HG02610 (cell line): Measurements from ENCODE around the gene BRINP3.

Experiments used
- ATAC-seq: cut with Tn5 transposase; IDR thresholded peaks from one replicate; pipeline ENCODE4 v1.9.1; 2021; ENCODE audit warnings: mild to moderate bottlenecking, moderate library complexity; ENCODE audit not compliant: unreplicated experiment

The BRINP3 gene

DNA sequence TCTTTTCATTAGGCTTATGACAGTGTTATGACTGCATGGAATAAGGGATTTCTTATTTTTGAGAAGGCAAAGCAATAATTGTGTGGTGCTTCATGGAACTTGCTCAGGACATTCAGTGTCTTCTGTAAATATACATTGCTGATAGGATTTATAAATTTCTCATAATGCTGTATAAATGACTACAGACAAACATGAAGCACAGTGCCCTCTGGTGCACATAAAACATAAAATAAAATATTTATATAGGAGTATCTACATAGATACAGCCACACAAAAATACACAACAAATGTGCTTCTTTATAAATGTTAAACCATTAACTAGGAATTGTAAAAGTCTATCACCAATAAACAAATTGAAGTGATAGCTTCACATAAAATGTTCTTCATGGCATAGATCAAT is 24.1 kb downstream of the BRINP3 start:
- no peak for ATAC-seq

DNA sequence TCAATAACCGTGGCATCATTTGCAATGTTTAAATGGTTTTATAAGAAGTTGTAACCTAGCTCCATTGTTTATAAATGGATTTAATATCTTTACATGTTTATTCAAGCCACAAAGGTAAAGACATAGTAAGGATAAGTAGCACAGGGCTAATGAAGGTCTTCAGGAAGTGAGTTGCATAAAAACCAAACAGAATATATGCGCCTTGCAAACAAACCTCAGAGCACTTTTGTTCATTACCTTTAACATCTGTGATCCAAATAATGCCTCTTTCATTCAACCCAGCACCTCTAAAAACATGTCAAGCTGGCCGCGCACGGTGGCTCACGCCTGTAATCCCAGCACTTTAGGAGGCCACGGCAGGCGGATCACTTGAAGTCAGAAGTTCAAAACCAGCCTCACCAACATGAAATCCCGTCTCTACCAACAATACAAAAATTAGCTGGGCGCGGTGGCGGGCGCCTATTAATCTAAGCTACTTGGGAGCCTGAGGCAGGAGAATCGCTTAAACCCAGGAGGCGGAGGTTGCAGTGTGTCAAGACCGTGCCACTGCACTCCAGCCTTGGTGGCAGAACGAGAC is 25.3 kb downstream of the BRINP3 start:
- ATAC-seq, result no peak

DNA sequence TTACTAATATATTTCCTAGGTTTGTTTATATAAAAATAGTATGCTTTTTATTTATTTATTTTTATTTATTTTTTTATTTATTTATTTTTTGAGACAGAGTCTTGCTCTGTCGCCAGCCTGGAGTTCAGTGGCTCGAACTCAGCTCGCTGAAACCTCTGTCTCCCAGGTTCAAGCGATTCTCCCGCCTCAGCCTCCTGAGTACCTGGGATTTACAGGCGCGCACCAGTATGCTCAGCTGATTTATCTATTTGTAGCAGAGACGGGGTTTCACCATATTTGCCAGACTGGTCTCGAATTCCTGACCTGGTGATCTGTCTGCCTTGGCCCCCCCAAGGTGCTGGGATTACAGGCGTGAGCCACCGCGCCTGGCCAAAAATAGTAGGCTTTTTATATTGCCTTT is 33.2 kb downstream of the BRINP3 start:
- ATAC-seq, result no peak

DNA sequence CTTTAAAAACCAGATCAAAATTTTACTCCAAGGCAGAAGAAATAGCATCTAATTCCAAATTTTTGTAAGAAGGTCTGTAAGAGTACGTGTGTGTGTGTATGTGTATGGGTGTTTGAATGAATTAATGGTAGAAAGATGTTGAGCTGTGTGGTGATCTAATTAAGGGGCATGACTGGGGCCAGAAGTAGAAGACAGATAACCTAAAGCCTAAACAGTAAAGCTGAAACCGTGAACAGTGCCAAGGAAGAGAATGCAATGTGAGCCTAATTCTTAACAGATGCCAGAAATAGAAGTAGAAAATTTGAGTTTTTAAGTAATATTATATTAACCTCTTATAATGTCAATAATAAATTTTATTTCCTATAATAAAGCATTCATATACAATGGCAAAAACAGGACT is 38.2 kb downstream of the BRINP3 start:
- no peak for ATAC-seq

DNA sequence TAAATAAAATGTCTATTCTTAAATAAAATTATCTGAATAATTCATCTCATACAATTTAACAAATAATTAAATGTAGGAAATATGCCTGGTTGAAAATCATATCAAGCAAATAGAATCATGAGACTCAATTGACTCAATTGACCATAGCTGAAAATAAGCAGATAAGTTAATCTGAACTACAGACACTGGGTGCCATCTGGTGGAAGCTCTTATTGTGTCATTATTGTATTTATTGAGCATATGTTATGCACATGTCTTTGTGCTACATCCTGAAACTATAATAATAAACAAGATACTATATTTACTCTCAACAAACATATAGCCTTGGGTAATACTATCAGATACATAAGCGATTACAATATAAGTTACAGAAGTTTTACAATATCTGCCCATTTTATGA is 41.0 kb downstream of the BRINP3 start:
- ATAC-seq, result peak; percentile 56

DNA sequence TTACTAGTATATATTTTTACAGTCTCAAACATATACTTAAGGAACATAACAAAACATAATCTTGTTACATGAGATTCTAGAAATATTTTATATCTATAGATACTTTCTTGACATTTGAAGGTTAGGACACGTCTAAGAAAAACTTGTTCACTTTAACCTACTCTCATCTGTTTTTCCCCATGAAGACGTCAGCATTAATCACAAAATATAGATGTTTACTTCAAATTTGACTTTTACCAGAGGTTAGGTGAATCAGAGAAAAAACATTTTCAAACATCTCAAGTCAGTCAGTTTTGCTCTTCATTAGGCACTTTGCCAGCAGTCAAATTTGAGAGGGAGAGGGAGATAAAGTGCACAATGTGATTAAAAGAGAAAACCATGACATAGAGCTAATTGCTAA is 47.7 kb downstream of the BRINP3 start:
- no peak for ATAC-seq

DNA sequence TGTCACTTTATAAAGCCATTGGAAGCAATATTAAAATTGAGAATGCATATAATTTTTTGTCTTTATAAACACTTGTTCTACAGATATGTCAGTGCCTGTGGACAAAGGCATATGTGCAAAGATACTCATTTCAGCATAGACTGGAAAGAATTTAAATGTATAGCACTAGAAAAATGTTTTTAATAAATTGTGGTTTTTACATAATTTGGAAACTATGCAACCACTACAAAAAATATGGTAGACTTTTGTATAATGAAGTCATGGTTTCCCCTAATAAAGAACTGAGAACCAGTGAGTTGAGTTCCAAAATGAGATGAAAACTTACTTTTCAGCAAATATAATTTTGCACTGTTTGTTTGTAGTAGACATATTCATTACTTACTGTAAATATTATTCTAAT is 48.5 kb downstream of the BRINP3 start:
- ATAC-seq, result no peak

DNA sequence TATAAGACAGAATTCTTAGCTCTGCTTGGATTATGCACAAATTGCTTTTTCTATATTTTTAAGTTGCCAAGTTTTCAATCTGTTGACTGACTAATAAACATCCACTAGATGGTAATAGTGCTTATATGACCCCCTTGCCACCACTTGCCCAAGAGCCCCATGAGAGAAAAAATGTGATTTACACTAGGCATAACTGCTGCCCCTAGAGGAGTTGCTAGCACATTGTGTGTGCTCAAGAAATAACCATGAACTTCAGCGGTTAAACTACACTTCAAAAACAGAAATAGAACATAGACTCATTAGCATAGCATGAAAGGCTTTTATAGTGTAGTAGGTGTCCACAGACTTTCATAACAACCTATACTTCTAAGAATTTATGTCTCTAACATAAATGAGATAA is 61.4 kb downstream of the BRINP3 start:
- ATAC-seq, result no peak

DNA sequence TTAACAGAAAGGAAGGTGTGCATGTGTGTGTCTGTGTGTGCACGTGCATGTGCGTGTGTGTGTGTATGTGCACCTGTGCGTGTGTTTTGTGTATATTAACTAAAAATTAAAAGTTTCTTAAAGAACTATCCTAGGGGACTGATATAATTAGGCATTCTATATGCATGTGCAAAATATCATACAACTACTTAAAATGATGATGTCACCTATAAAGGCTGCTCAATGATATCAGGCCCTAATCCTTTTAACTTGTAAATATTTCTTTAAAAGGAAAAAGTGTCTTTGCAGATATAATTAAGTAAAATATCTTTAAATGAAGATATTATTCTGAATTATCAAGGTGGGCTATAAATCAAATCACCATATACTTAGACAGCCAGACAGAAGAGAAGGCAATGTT is 64.5 kb downstream of the BRINP3 start:
- ATAC-seq, result no peak

DNA sequence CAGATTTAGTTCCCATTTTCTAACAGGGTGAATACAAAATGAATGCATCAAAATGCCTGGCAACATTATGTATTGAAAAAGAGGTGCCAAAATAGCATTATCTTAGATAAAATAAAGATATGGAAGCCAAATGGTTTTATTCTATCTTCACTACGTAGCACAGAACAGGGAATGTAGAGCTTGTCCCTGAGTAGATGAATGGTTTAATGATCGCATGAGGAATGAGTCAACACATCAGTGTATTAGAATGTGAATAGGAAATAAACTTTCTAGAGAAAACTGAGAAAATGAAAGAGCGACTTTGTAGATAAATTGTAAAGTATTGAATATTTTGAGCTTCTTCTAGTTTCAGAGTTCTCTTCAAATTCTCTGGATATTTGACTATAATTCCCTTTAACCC is 74.3 kb downstream of the BRINP3 start:
- no peak for ATAC-seq

DNA sequence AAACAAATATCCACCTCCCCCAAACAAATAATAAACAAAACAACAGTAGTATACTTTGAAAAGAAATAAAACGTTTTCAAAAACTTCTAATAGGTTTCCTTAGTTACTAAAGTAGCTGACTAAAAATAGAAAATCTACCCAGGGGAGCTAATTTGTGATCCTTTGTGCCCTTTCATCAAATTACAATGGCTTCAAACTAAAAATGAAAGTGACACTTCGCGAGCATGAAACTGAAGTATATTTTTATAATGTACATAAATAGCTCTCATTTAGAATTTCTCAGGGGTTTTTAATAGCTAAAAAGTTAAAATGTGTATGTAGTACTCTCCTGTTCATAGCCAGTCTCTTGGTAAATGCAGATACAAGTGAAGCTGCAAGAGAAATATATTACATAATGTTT is 78.4 kb downstream of the BRINP3 start:
- ATAC-seq, result peak; percentile 44

DNA sequence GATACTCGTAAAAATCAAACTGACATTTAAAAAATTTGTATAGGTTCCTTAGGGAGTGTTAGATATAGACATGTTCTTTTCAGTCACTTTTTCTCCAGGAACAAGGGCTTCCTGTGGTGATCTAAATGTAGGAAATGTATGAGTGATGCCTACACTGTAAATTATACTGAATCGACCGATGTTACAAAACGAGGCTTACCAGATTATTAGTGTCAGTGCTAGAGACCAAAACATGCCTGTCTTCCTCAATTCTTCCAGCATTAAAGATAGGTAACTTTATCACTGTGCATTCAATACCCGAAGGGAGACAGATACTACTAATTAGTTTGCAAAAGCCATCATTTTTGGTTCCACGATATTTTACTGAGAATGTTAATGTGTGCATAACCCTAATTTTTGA is 86.1 kb downstream of the BRINP3 start:
- no peak for ATAC-seq

DNA sequence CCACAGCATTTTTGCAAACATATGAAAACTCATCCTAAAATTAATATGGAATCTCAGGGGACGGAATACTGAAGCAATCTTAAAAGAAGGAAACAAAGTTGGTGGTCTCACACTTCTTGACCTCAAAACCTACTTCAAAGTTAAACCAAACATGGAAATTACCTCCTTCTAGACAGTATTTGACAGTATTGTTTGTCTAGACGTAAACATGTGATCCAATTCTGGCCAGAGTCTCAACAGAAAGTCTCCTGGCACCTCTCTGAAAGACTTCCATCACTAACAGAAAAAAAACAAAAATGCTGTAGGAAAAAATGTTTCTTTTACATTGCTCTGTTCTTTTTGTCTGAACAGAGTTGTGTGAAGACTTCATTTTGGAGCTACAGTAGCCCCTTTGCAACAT is 99.7 kb downstream of the BRINP3 start:
- no peak for ATAC-seq

DNA sequence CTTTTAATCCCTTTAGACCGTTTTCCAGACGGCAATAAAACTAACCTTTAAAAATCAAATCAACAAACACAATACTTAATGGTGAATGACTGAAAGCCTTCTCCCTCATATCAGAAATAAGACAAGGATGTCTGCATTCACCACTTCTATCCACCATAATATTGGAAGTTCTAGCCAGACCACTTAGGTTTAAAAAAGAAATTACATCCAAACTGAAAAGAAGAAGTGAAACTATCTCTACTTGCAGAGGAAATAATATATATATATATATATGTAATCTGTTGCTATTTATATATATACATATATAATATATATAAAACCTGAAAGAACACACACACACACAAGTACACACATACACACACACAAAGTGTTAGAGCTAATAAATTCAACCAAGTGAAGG is 100.4 kb downstream of the BRINP3 start:
- no peak for ATAC-seq

DNA sequence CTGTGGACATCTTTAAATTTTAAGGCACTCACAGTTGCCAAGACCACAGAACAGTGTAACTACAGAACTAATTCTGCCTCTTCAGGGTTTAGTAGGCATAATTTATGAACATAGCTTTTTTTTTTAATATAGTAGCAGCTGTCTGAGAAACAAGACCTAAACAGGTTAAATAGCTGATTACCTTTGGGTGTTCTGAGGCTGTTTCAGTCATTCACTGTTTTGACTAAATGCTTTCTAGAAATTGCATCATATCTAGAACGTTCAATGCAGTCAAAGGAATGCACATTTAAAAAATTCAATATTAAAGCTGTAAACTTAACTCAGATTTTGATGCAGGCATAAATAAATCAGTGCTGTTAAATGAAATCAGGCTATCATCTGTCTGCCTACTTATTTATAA is 101.6 kb downstream of the BRINP3 start:
- ATAC-seq, result no peak

DNA sequence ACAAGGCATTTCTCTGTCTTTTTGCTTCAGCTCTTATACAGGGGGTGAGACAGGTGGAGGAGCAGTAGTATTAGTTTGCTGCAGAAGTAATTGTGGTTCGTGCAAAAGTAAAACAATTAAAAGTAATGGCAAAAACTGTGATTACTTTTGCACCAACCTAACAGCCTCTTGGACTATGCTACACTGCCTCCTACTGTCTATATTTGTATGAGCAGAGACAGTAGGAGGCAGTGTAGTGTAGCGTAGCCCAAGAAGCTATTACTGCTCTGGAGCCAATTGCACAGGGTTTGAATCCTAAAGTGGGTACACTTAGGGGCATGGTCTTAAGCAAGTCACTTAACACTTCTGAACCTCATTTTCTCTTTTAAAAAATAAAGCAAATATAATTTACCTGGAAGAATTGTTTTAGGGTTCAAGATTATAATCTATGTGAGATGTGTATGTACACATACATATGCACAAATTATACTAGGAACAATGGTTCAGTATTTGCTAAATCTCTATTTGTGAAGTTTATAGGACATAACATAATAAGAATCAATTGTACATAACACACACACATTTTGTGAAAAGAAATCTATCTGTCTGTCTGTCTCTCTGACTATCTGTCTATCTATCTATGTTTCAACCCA is 103.8 kb downstream of the BRINP3 start:
- ATAC-seq, result peak; percentile 86

DNA sequence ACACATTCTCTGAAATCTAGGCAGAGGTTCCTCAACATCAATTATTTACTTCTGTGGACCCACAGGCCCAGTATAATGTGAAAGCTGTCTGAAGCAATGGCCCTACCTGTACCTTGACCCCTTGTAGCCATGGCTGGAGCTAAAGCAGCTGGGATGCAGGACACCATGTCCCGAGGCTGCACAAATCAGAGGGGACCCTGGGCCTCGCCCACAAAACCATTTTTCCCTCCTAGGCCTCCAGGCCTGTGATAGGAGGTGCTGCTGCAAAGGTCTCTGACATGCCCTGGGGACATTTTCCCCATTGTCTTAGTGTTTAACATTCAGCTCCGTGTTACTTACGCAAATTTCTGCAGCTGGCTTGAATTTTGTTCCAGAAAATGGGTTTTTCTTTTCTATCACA is 110.5 kb downstream of the BRINP3 start:
- ATAC-seq, result no peak

DNA sequence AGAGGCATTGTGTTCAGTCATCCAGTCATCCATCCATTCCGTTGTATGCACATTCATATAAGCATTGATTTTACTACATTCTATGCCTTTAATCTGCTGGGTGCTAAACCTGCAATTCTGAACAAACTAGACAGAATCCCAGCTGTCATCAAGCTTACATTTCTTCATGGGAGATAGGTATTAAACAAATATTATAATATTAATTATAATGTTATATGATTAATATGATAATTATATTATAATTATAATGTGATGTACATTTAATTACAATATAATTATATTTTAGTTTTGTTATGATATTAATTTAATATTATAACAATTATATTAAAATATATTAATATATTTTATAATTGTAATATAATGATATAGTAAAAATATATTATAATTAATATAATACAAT is 112.4 kb downstream of the BRINP3 start:
- ATAC-seq, result no peak

DNA sequence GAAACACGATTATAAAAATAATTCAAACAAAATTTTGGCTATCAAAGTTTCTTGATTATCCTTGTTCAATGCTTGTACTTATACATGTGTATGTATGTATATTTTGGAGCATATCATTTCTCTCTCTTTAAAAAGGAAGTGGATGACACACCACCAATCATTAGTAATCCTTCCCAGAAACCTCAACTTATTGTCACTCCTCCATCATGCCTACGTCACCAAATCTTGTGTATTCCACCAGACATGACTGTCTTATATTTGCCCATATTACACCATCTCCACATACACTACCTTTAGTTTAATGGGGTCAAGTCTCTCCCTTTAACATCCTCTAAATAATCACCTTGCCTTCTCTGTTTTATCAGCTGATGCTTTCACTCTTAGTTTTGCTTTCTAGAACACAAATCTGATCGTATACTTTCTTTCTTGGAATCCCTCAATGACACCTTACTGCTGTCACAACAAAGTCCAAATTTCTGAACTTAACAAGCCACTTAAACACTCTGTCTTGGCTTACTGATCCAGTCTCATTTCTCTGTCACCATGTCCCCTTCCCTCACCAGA is 124.0 kb downstream of the BRINP3 start:
- no peak for ATAC-seq

DNA sequence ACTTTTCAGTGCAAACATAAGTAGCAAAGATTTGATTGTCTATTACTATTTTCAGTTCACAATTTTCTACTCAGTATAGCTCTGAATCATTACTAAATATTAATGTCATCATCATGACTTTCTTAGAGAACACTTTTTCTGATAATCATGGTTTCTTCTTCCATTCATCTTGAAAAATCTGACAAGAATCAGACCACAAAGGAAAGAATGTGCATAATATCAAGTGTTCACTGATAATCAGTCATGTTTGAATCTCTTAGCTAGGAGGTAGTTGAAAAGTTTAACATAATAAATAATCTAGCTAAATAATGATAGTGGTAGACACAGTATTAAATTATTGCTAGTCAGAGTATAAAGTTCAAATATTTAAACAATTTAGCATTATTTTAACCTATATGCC is 133.2 kb downstream of the BRINP3 start:
- ATAC-seq, result no peak

DNA sequence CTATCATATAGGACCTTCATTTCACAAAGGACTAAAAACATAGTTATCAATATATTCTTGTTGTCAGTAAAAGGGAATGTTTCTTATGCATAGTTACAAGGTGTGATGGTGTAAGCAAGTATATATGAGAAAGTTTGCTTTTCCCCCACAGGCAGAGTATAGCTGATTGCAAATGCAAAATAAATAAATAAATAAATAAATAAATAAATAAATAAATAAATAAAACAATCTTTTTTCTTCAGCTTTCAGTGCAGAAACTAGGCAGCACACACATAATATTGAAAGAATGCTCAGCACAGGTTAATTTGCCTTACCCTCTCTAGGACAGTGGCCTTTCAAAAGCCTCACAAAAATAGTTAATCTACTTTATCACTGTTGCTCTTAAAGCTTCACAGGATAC is 138.8 kb downstream of the BRINP3 start:
- no peak for ATAC-seq

DNA sequence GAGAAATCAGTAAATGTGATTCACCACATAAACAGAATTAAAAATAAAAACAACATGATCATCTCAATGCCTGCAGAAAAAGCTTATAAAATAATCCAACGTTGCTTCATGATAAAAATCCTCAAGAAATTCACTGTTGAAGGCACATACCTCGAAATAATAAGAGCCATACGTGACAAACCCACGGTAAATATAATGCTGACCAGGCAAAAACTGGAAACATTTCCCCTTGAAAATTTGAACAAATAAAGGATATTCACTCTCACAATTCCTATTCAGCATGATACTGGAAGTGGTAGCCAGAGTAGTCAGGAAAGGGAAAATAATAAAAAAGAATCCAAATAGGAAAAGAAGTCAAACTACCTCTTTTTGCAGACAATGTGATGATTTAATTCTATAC is 148.8 kb downstream of the BRINP3 start:
- no peak for ATAC-seq

DNA sequence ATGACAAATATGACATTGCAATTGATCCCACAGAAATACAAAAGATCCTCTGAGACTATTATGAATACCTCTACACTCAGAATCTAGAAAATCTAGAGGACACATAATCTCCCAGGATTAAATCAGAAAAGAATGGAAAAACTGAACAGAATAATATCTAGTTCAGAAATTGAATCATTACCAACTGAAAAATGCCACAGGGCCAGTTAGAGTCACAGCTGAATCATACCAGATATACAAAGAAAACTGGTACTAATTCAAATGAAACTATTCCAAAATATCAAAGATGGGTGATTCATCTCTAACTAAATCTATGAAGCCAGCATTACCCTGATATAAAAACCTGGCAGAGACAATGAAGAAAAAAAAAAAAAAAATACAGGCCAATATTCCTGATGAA is 149.3 kb downstream of the BRINP3 start:
- no peak for ATAC-seq
